Glutamatergic neuron (in vitro differentiated cells): ENCODE measurements around the gene SLA2. TPM values are rescaled to one million over a fixed set of nuclear protein-coding genes. Genes with fewer than 3 reads are reported as not detected.

Experiments used
- DNase-seq: peaks from one replicate; pipeline ENCODE4 v3.0.0; 2022
- H3K27ac Mint-ChIP-seq: one replicate; pipeline ENCODE4 v1.8.0; 2020; ENCODE audit warnings: mild to moderate bottlenecking, mixed read lengths, inconsistent platforms; ENCODE audit not compliant: unreplicated experiment
- H3K27me3 Mint-ChIP-seq: one replicate; pipeline ENCODE4 v1.8.0; 2020; ENCODE audit warnings: mild to moderate bottlenecking, moderate library complexity, mixed read lengths, inconsistent platforms; ENCODE audit not compliant: unreplicated experiment
- H3K36me3 Mint-ChIP-seq: one replicate; pipeline ENCODE4 v1.8.0; 2020; ENCODE audit warnings: mild to moderate bottlenecking, mixed read lengths, inconsistent platforms; ENCODE audit not compliant: unreplicated experiment
- H3K4me1 Mint-ChIP-seq: one replicate; pipeline ENCODE4 v1.8.0; 2020; ENCODE audit warnings: mild to moderate bottlenecking, low read depth, mixed read lengths, inconsistent platforms; ENCODE audit not compliant: unreplicated experiment
- H3K4me3 Mint-ChIP-seq: one replicate; pipeline ENCODE4 v1.8.0; 2020; ENCODE audit warnings: mild to moderate bottlenecking, mixed read lengths, inconsistent platforms; ENCODE audit not compliant: unreplicated experiment
- H3K9me3 Mint-ChIP-seq: one replicate; pipeline ENCODE4 v1.8.0; 2020; ENCODE audit warnings: mild to moderate bottlenecking, moderate library complexity, mixed read lengths, inconsistent platforms; ENCODE audit not compliant: unreplicated experiment
- CTCF ChIP-seq: fragments of 200-600 bp; sonication (generic); IDR thresholded peaks from one replicate; pipeline ENCODE4 v1.5.0; 2021; ENCODE audit not compliant: partially characterized antibody, unreplicated experiment
- total RNA-seq: library from RNA; stranded (reverse); fragmentation: NEBNext Ultra II Directional; extraction: Animal tissue kit (Norgen Biotek cat#: 25700); gene quantifications from one replicate; pipeline ENCODE4 v1.2.1, GENCODE V29; 2021; ENCODE audit not compliant: unreplicated experiment

Gene SLA2
- total RNA-seq, 1 donor from 2014 or later = not detected

GRCh38 chr20:36574366-36575135, 71.4 kb downstream of the SLA2 start:
- peaks cover 5% of the 10 kb centered on the region for H3K4me1 Mint-ChIP-seq
- peak; percentile 40 for DNase-seq
- peak overlapping the region; percentile 83 for H3K4me3 Mint-ChIP-seq
- H3K27ac Mint-ChIP-seq = peak overlapping the region; percentile 50
- peaks cover 17% of the 10 kb centered on the region for H3K27me3 Mint-ChIP-seq
- TF ChIP-seq CTCF = no peak
- peaks cover 2% of the 10 kb centered on the region for H3K9me3 Mint-ChIP-seq
- H3K36me3 Mint-ChIP-seq = no peaks in the 10 kb centered on the region

GRCh38 chr20:36573798-36574365, 72.1 kb downstream of the SLA2 start:
- Mint-ChIP-seq H3K4me1 (peaks cover 5% of the 10 kb centered on the region), H3K27me3 (peaks cover 16% of the 10 kb centered on the region), H3K36me3 (no peaks in the 10 kb centered on the region), H3K27ac (no peak overlapping the region), H3K9me3 (peaks cover 3% of the 10 kb centered on the region), H3K4me3 (no peak overlapping the region)
- no peak for TF ChIP-seq CTCF
- no peak for DNase-seq

GRCh38 chr20:36573103-36573797, 72.7 kb downstream of the SLA2 start, which contains the start of gene TGIF2:
Gene TGIF2, plus strand, starts transcription at chr20:36573597. Its CDS starts 5,178 bp downstream, at chr20:36578775.
- Mint-ChIP-seq H3K4me3 (peak within 1 kb of the TSS; percentile 67), H3K36me3 (no peaks in the 10 kb centered on the region), H3K27ac (no peak within 1 kb of the TSS), H3K4me1 (peaks cover 5% of the 10 kb centered on the region), H3K9me3 (peaks cover 3% of the 10 kb centered on the region), H3K27me3 (peaks cover 16% of the 10 kb centered on the region)
- TF ChIP-seq CTCF = no peak
- DNase-seq = peak; percentile 79

- H3K4me3 Mint-ChIP-seq = peak overlapping the region; percentile 67
- no peaks in the 10 kb centered on the region for H3K36me3 Mint-ChIP-seq
- no peak for DNase-seq
- H3K27me3 Mint-ChIP-seq = peaks cover 16% of the 10 kb centered on the region
- peaks cover 5% of the 10 kb centered on the region for H3K4me1 Mint-ChIP-seq
- peaks cover 3% of the 10 kb centered on the region for H3K9me3 Mint-ChIP-seq
- no peak overlapping the region for H3K27ac Mint-ChIP-seq
- TF ChIP-seq CTCF = no peak
Measured at GRCh38 chr20:36572701-36573102, 73.3 kb downstream of the SLA2 start.
